ENCODE data around the gene FETUB.

DNA sequence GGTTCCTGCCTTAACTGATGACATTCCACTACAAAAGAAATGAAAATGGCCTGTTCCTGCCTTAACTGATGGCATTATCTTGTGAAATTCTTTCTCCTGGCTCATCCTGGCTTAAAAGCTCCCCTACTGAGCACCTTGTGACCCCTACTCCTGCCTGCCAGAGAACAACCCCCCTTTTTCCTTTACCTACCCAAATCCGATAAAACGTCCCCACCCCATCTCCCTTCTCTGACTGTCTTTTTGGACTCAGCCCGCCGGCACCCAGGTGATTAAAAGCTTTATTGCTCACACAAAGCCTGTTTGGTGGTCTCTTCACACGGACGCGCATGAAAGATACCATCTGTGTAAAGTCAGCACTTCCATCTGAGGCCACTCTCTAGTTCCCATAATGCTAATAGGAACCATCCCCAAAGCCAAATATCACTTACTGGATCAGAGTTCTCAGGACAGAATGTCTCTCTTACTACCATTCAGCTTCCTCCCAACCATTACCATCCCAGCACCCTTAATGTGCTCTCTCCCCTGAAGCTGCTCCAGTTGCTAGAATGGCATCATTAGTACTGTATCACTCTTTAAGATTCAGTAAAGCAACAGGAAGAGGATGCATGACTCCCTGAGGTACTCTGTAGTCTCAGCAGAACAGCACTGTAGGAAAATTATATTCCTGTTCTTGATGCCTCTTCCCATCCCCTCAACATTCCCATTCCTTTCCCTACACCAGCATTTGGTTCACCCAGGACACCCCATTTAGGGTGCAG, 23.3 kb downstream of the FETUB start:
- TF ChIP-seq CTCF (IDR thresholded peaks at IDR 0.05; ENCODE audit: insufficient read depth, low read length) (no peak), POLR2AphosphoS5 (IDR thresholded peaks at IDR 0.05; ENCODE audit: low read depth) (no peak), SPI1 (IDR thresholded peaks at IDR 0.05; ENCODE audit: borderline replicate concordance, low read depth) (no peak)
